Astrocyte of the spinal cord (primary cell): ENCODE data around the gene NHLRC1.
A peak's percentile ranks its signal among the peaks of the same experiment; 100 is the strongest.

Source experiments
- DNase-seq: peaks from one replicate; pipeline ENCODE4 v3.0.0; 2011; ENCODE audit warnings: low read depth, low spot score
- H3K4me3 ChIP-seq: 2 replicates; pipeline ENCODE4 v1.5.1; 2011; ENCODE audit warnings: low read depth, mild to moderate bottlenecking, low read length, moderate library complexity
- CTCF ChIP-seq: IDR thresholded peaks from 2 replicates; pipeline ENCODE4 v1.5.1; 2012; ENCODE audit warnings: low read depth, mild to moderate bottlenecking, low read length, inconsistent platforms
- in situ Hi-C: cut with HindIII; loops from 2 replicates; pipeline ENCODE4 v1.10.0; 2017; ENCODE audit warnings: low sequenced_read_pairs

Gene NHLRC1

GRCh38 chr6:18161431-18161830 lies 39.0 kb upstream of the NHLRC1 start:
- in situ Hi-C loops, result no loop called here

GRCh38 chr6:18160911-18161310 lies 38.4 kb upstream of the NHLRC1 start:
- in situ Hi-C loops, result no loop called here
- TF ChIP-seq CTCF, result no peak
- no peak for DNase-seq
- H3K4me3 ChIP-seq, result no peak overlapping the region

More at GRCh38 chr6:18161431-18161830, 39.0 kb upstream of the NHLRC1 start:
- no peak overlapping the region for H3K4me3 ChIP-seq
- no peak for DNase-seq
- no peak for TF ChIP-seq CTCF

GRCh38 chr6:18155864-18156421 lies 33.5 kb upstream of the NHLRC1 start:
- peak; percentile 35 for DNase-seq
- in situ Hi-C loops, result no loop called here
- peak overlapping the region; percentile 98 for H3K4me3 ChIP-seq
- TF ChIP-seq CTCF, result peak; percentile 47

GRCh38 chr6:18155150-18155863 lies 32.8 kb upstream of the NHLRC1 start, which contains the start of gene KDM1B:
Gene KDM1B (plus strand): TSS chr6:18155422. CDS start chr6:18159896, 4,474 bp downstream.
- H3K4me3 ChIP-seq, result peak within 1 kb of the TSS; percentile 98
- in situ Hi-C loops, result no loop called here
- TF ChIP-seq CTCF, result no peak
- DNase-seq, result peak; percentile 99

- peak within 1 kb of the TSS; percentile 98 for H3K4me3 ChIP-seq
- no peak for DNase-seq
- TF ChIP-seq CTCF, result no peak
- in situ Hi-C loops, result no loop called here
Observed at GRCh38 chr6:18154507-18155149, 32.2 kb upstream of the NHLRC1 start, which contains the start of gene TPMT. Gene TPMT (minus strand): TSS chr6:18155077. CDS start chr6:18149127, 5,950 bp downstream.

- H3K4me3 ChIP-seq, result no peak overlapping the region
- no peak for TF ChIP-seq CTCF
- in situ Hi-C loops, result no loop called here
- no peak for DNase-seq
Observed at GRCh38 chr6:18153311-18153703, 30.8 kb upstream of the NHLRC1 start.
